Urinary bladder (tissue), 4 donors: Measurements from ENCODE around the gene CELF2. TPM values are rescaled to one million over a fixed set of nuclear protein-coding genes. Genes with fewer than 3 reads are reported as not detected.

Experiments used
- DNase-seq: peaks from one replicate; pipeline ENCODE4 v3.0.0-alpha.2; 2015; ENCODE audit errors: extremely low spot score
- H3K27ac ChIP-seq: one replicate; pipeline ENCODE4 v1.5.1; 2013; ENCODE audit warnings: low read depth, mild to moderate bottlenecking, moderate library complexity
- H3K36me3 ChIP-seq: one replicate; pipeline ENCODE4 v1.6.1; 2013; ENCODE audit warnings: mild to moderate bottlenecking, moderate library complexity; ENCODE audit not compliant: insufficient read depth
- H3K4me1 ChIP-seq: one replicate; pipeline ENCODE4 v1.6.1; 2013; ENCODE audit warnings: mild to moderate bottlenecking, moderate library complexity; ENCODE audit not compliant: insufficient read depth
- H3K4me3 ChIP-seq: one replicate; pipeline ENCODE4 v1.5.1; 2013; ENCODE audit warnings: low read depth, low read length
- WGBS: extraction: QIAGEN DNeasy Blood & Tissue Kit; methylation state at CpG from one replicate; pipeline ENCODE4 v1.1.7; 2013; 5-methylcytosine and 5-hydroxymethylcytosine counted together
- polyA plus RNA-seq: library from polyadenylated mRNA; stranded (reverse); fragments of 200-250 nt; gene quantifications from one replicate; pipeline ENCODE4 v1.2.3, GENCODE V29; 2013
- total RNA-seq: library from RNA; depleted of rRNA; stranded (reverse); fragments of >200 nt; gene quantifications from one replicate; pipeline ENCODE4 v1.2.3, GENCODE V29; 2014
- donor health status: healthy with polysubstance abuse.
- donor health status: healthy.

Gene CELF2
- total and polyA plus RNA-seq, 2 donors: 40.1 to 52.7 TPM

DNA sequence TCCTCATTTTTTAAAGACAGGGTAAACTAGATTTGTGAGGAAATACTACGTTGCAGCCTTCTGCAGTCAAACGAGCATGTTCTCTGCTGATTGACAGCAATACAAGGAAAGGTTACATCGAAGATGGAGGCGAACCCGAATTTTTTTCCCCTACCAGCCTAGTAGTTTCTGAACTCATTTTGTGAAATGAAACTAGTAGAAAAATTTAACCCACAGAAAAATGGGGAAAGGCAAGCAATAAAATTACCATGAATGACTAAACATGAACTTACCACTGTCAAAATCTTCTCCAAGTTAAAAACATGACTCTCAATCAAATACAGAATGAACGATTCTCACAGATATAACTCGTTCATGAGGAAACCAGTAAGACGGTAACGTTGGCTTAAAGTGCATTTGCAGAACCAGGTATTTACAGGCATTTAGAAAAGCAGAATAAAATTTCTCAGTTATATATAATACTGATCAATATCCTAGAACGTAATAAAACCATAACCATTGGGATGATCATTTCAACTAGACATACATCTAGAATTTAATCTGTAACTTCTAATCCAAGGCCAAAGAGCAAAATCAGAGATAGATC, 73.9 kb downstream of the CELF2 start:
- Histone ChIP-seq H3K27ac (no peak overlapping the region), H3K4me3 (no peak overlapping the region), H3K36me3 (no peaks in the 10 kb centered on the region), H3K4me1 (no peaks in the 10 kb centered on the region)
- no peak for DNase-seq
- 94% methylated on average over 10 of the region's 10 CpGs for WGBS

DNA sequence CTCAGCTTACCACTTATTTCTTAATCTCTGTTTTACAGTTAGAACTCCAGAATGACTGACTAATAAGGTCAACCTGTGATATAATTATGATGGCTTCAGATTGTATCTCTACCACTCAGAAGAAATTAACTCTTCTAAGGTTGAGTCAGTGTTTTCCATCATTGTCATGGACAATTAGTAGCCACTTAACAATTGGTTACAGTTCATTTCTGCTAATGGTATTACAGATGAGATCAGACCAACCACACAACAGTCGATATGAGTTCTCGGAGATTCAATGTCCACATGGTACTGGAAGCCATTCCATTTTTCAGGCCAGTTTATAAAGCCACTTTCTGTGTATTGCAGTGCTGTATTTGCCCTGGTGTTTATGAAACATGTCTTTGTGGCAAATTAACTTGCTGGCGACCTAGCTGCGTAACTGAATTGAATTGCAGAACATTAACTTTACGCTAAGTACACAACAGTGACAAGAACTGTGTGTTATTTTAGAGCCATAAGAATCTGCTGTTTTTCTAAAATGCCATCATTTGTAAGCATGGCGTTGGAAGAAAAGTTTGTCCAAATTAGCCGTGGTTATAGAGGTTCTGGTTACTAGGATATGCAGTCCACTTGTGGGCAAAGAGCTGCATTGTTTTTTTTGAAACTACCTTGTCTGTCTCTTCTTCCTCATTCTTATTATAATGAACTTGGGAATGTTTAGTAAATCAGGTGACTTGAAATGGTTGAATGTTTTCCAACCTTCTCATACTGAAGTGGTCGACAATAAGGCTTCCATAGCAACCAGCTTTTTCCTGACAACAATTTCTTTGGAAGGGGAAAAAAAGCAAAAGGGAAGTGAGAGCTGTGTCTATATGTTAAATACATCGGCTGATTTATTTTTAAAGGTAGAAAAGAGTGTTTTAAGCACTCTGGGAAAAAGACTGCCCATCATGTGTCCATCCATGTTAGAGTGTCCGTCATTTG, 76.4 kb downstream of the CELF2 start:
- Histone ChIP-seq H3K4me1 (no peaks in the 10 kb centered on the region), H3K4me3 (no peak overlapping the region), H3K27ac (no peak overlapping the region), H3K36me3 (no peaks in the 10 kb centered on the region)
- 90% methylated on average over 10 of the region's 10 CpGs for WGBS
- DNase-seq: no peak

DNA sequence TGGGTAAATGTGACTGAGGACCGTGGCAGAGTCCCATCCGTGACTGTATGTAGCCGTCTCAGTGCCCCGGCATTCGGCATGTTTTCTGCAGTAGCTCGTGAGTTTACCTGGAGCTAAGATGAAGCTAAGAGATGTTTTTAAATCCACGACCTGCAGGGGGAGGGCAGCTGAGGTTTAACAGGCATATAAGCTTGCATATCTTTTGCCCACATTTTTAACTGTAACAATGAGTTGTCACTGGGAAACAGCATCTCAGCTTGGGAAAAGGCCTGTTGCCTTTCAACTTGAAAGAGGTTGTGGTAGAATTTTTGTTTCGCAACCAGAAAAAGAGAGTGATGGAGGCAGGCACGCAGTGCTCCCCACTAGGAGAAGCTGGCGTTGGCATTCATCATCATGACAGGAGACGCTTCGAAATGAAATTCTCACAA, 77.7 kb downstream of the CELF2 start:
- WGBS: 91% methylated on average over 12 of the region's 12 CpGs
- Histone ChIP-seq H3K4me3 (no peak overlapping the region), H3K4me1 (no peaks in the 10 kb centered on the region), H3K36me3 (no peaks in the 10 kb centered on the region), H3K27ac (no peak overlapping the region)
- no peak for DNase-seq

DNA sequence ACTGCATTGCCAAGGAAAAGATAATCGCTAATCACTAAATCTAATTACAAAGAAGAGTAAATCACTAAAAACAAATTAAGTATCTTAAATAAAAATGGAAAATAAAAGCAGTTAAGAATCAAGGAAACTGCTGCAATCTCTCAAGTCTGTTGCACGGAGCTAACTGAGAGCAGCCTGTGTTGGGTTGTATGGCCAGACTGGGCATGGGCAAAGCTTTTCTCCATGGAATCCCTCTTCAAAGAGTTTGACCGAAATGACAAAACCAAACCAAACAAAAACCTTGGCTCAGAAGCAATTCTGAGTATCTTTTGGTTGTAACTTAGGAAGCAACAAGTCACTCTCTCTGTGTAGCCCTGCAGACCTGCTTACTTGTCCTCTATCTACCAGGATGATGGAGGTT, 78.8 kb downstream of the CELF2 start:
- H3K36me3 ChIP-seq: no peaks in the 10 kb centered on the region
- 85% methylated on average over 3 of the region's 3 CpGs for WGBS
- H3K4me3 ChIP-seq: no peak overlapping the region
- no peaks in the 10 kb centered on the region for H3K4me1 ChIP-seq
- H3K27ac ChIP-seq: no peak overlapping the region
- DNase-seq: no peak

DNA sequence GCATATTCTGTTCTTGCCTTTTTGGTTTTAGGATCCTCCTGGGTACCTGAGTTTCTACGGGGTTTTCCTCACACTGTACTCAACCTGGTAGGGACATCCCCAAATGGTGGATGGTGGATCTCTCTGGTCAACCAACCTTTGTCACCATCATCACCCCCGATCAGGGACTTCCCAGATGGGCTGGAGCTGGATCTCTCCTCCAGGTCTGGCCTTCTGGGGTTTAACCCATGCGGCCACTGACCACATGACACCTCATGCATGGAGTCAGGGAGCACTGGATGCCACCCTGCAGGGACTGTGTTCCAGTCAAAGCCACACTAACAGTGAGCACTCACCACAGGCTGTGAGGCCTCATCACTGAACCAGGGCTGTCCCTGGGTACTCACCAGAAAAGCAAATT, 80.0 kb downstream of the CELF2 start:
- Histone ChIP-seq H3K36me3 (no peaks in the 10 kb centered on the region), H3K4me3 (no peak overlapping the region), H3K27ac (no peak overlapping the region), H3K4me1 (no peaks in the 10 kb centered on the region)
- no peak for DNase-seq
- WGBS: 97% methylated on average over 3 of the region's 3 CpGs

DNA sequence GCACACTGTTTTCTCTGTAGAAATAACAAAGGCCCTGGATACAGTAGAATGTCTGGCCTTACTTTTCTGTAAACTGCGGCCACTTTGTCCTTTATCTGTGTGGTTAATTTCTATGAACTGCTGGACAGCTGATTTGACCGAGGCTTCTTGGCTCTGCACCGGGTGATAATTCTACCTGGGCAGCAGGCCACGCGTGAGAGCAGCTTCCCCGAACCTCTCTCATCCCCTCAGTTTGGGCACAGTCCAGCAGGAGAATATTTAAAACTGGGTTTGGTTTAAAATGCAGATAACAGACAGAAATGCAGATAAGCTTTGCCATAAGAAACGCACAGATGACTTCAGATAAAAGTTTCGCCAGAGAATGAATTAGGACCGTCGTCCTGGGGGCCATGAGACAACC, 81.0 kb downstream of the CELF2 start:
- Histone ChIP-seq H3K36me3 (no peaks in the 10 kb centered on the region), H3K27ac (no peak overlapping the region), H3K4me3 (no peak overlapping the region), H3K4me1 (no peaks in the 10 kb centered on the region)
- peak; percentile 39 for DNase-seq
- 23% methylated on average over 10 of the region's 10 CpGs for WGBS

DNA sequence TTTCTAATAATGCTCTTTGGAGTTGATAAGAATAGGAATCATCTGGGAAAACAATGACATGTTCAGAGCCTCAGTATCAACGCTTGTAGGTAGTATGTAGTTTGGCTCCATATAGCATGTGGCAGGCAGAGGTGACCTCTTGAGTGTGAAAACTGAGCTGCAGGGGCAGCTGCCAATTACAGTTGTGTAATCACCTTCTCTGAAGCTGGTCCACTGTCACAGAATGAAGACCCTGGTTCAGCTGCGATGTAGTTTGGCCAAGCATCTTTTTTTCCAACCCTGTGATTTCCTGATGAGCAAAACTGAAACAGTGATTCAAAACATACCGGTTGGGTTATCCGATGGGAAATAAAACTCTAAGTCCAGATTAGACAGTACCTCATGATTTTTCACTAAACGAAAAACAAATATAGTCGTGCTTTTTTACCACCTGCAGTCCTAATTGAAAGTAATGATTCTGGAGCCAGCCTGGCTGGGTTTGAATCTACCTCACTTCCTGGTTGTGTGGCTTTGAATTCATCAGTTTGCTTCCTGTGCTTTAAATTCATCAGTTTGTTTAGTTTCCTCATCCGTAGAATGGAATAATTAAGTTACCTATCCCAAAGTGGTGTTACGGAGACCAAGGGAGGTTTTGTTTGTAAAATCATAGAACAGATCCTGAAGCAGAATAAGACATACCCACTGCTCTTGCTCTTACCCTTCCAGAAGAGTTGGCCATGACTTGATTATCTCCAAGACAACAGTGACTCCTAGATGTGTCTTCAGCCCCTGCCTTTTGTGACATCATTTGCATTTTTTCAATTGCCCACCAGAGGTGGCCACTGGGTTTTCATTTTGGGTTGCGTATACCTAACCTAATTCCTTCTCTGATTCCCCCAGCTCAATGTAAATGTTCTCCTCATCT, 87.4 kb downstream of the CELF2 start:
- Histone ChIP-seq H3K4me1 (no peaks in the 10 kb centered on the region), H3K4me3 (no peak overlapping the region), H3K36me3 (no peaks in the 10 kb centered on the region), H3K27ac (no peak overlapping the region)
- 96% methylated on average over 9 of the region's 9 CpGs for WGBS
- no peak for DNase-seq

DNA sequence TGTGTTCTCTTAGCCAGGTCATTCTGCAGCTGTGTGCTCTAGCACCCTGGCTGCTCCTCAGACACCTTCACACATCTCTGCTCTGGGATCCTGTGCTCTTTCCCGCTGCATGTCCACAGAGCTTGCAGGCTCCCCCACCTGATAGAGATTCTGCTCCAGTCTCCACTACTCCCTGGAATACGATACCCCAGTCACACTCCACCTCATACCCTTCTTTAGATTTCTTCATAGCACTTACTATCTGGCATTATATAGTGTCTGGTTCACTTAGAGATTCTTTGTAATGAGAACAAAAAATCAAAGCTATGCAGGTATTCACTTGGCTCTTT, 88.0 kb downstream of the CELF2 start:
- Histone ChIP-seq H3K4me1 (no peaks in the 10 kb centered on the region), H3K36me3 (no peaks in the 10 kb centered on the region), H3K27ac (no peak overlapping the region), H3K4me3 (no peak overlapping the region)
- over 99% methylated on average over 2 of the region's 2 CpGs for WGBS
- no peak for DNase-seq

DNA sequence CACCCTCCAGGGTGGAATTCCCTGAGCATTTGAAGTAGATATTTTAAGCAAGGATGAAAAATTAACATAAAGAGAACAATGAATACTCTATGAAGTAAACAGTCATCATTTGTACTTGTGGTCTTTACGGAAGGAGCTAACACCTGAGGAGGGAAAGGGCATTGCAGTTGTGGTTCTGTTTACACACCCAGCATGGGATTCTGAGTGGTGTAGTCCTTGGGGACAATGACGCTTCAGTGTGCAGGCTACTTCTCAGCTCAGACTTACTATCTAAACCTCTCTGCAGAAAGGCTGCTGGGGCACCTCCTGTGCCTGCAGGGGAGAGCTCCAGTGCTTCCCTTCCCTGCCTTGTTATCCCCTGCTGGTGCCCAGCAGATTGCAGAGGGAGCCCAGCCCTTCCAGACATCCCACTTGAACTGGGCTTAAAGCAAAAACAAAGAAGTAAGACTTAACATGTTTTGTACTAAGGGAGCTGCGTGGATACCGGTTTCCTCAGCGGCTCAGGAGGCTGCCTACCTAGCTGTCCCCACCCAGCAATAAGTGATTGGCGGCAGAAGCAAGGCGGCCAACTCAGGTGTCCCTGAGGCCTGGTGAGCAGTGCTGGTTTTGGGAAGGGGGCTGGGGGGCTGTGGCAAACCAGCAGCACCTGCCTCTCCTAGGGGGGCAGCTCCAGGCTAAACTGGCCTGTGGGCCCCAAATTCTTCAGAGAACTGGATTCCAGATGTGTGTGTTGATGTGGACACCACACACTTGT, 89.1 kb downstream of the CELF2 start:
- Histone ChIP-seq H3K4me3 (no peak overlapping the region), H3K27ac (no peak overlapping the region), H3K4me1 (no peaks in the 10 kb centered on the region), H3K36me3 (no peaks in the 10 kb centered on the region)
- 93% methylated on average over 7 of the region's 7 CpGs for WGBS
- no peak for DNase-seq

DNA sequence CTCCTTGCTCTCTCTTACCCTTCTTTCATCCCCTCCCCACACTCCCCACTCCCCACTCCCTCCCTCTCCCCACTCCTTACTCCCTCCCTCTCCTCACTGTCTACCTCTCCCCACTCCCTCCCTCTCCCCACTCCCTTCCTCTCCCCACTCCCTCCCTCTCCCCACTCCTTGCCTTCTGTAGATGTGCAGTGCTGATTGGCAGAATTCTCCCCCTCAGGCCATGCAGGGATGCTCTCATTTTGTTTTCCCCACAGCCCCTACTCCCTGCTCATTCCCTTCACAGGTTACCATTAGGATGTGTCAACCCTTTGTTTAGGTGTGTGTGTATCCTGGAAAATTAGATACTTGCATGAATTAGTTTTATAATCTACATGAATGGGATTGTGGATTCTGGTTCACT, 90.3 kb downstream of the CELF2 start:
- Histone ChIP-seq H3K36me3 (no peaks in the 10 kb centered on the region), H3K4me3 (no peak overlapping the region), H3K27ac (no peak overlapping the region), H3K4me1 (no peaks in the 10 kb centered on the region)
- no peak for DNase-seq

DNA sequence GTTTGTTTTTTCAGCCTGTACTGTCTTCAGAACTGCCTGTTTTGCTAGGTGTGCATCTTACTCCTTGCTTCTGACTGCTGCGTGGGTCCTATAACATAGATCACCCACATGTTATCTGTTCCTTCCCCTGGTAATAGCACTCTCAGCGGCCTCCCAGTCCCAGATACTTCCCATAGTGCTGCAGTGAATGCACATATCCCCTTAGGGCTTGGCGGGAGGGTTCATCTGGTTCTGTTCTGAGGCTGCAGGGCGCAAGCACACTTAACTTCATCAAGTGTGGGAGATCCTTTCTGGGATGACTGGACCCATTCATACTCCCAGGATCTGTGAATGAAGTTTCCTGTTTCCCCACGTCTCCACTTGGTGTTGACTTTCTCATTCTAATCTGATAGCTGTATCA, 90.7 kb downstream of the CELF2 start:
- Histone ChIP-seq H3K36me3 (no peaks in the 10 kb centered on the region), H3K4me1 (no peaks in the 10 kb centered on the region), H3K4me3 (no peak overlapping the region), H3K27ac (no peak overlapping the region)
- DNase-seq: no peak
- WGBS: 92% methylated on average over 5 of the region's 5 CpGs

DNA sequence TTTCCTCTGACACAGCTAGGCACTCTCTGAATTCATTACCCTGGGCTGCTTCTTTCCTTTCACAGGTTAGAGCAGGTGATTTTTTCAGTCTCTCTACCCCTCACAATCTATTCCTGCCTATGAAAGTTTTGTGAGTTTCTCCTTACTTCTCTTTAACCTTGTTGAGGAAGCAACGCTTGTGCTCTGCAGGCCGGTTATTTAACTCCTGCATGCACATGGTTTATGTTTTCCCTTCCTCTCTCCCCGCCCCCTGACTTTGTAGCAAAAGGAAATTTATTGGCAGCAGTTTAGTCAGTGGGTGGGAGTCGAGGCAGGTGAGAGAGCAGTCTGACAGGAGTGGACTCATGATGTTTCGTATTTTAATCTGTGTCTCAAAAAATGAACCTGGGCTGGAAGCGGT, 91.9 kb downstream of the CELF2 start:
- Histone ChIP-seq H3K4me1 (no peaks in the 10 kb centered on the region), H3K4me3 (no peak overlapping the region), H3K27ac (no peak overlapping the region), H3K36me3 (no peaks in the 10 kb centered on the region)
- 97% methylated on average over 6 of the region's 6 CpGs for WGBS
- no peak for DNase-seq

DNA sequence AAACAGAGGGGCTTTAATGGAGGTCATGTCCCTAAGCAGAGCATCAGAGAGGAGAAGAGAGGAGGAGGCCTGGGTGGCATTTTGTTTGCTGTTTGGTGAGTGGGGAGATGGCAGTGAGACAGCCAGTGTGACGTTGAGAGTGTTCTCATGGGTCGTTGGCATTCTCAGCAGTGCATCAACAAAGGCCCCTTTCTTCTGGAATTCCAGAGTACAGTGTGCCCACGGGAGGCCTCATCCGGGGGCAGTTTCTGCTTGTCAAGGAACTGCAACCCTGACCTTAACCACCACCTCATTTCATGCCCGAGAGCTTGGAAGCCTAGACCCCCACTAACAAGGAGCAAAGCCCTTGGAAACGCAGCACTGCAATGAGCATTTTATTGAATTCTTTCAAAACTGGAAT, 92.9 kb downstream of the CELF2 start:
- DNase-seq: no peak
- WGBS: 81% methylated on average over 6 of the region's 6 CpGs
- H3K4me1 ChIP-seq: no peaks in the 10 kb centered on the region
- H3K4me3 ChIP-seq: no peak overlapping the region
- H3K27ac ChIP-seq: no peak overlapping the region
- no peaks in the 10 kb centered on the region for H3K36me3 ChIP-seq
